NCI-H226 (cell line): ENCODE measurements around the gene TERB1.

Experiments
- DNase-seq: peaks from one replicate; pipeline ENCODE4 v3.0.0-alpha.2; 2015

TERB1 gene

DNA sequence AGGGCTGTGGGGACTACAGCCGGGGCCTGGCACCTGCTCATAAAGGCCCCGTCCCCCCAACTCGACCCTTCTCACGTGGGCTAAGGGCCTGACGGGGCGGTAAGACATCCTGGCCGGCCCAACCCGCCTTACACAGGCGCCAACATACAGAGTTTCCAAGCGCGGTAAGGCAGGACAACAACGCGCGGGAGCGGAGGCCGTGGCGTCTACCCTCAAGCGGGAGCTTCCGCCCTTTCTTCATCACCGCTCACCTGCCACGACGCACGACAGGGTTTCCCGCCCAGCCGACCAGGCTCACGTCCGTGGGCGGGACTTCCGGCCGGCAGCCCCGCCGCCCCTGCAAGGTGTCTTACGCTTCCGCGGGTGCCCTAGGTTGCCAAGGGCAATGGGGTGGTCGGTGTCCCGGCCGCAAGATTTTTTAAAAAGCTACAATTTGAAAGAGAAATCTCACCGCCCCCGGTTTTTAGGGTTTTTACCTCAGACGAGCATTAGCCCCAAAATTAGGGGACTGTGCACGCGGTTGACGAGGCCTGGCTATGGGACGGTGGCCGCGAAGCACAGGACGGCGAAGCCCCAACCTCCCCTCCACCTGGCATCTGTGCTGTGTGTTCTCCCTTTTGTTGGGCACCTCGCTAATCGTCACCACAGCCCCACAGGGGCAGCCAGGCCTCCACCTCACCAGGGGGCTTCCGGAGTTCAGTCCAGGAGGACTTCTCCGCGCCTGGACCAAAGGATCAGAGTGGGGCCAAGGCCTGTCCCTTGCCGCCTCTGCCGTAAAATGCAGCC is at the start of gene TERB1:
Gene TERB1 (minus strand): TSS at position 265 of the 786 bp plus-strand sequence. CDS start 4,786 bp downstream, outside the sequence.
- no peak for DNase-seq

DNA sequence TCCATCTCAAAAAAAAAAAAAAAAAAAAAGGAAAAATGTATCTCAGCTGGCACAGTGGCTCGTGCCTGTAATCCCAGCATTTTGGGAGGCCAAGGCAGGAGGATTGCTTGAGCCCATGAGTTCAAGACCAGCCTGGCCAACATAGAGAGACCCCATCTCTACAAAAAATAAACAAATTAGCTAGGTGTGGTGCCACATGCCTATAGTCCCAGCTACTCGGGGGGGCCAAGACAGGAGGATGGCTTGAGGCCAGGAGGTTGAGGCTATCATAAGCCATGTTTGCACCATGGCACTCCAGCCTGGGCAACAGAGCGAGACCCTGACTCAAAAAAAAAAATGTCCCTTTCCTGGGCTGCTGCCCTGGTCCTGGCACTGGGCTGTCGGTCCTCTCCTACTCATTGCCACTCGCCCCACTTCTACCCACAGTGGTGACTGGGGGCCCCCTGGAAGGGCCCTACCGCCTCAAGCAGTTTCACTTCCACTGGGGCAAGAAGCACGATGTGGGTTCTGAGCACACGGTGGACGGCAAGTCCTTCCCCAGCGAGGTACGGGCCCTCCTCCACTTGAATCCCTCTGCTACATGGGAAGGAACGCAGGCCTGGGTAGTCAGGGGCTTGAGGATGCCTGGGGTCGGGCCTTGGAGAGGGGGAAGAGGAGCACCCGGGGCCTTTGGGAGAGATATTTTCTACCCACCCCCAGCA is 48.9 kb upstream of the TERB1 start:
- no peak for DNase-seq

DNA sequence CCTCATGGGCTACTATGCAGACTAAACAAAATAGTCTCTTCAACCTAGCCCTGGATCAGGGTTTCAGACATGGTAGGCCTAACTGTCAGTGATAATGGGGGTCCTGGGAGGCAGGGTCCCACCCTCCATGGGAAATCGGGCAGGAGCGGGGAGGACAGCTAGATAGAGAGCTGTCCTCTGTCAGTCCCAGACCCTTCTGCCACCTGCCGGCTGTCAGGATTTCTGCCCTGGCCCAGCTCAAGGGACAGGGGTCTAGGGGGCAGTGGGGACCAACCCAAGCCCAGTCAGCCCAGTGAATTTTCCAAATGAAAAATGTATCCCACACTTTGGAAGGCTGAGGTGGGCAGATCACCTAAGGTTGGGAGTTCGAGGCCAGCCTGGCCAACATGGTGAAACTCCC is 48.2 kb upstream of the TERB1 start:
- DNase-seq, result no peak

- DNase-seq, result no peak
Measured at GRCh38 chr16:66849021-66849420, 47.6 kb upstream of the TERB1 start.

DNA sequence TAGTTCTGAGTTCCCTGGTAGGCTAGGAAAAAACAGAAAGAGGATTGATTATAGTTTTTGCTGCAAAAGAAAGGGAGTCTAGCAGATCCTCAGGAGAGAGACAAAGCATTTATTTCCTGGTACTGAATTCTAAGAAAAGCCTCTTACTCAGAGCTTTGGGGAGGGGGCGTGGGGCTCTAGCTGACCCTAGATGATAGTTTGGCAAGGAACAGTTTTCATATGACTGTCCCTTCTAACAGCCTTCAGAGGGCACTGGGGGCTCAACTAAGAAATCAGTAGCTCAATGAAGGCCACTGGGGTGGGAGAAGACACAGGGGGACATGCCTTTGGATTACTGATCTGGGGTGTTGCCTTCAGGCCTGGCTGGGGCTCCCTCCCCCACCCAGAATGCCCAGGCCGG is 46.8 kb upstream of the TERB1 start:
- DNase-seq, result no peak

GRCh38 chr16:66847533-66848067 is 46.2 kb upstream of the TERB1 start:
- DNase-seq, result no peak

DNA sequence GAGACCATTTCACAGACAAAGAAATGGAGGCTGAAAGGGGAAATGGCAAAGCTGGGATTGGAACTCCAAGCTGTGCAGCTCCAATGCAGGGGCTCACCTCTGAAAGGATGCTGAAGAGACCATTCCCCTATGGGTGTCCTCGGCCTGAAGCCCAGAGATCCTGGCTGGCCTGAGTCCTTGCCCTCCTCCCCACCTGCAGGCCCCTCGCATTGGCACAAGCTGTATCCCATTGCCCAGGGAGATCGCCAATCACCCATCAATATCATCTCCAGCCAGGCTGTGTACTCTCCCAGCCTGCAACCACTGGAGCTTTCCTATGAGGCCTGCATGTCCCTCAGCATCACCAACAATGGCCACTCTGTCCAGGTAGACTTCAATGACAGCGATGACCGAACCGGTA is 45.4 kb upstream of the TERB1 start:
- no peak for DNase-seq

DNA sequence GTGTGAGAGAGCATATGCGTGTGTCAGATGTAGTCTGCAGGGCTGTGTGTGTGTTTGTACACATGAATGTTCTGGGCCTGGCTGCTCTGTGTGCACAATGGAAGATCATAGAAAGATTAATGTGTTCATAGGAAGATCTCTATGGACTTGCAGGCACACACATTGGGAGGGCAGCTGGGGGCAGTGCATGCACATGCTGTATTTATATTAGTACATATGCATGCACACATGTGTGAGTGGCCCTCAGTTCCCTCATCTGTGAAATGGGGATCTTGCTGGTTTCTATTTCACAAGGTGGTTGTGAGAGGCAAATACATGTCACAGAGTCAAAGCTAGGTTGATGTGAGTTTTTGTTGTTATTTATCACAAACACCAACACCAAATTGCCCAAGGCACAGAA is 44.9 kb upstream of the TERB1 start:
- no peak for DNase-seq

GRCh38 chr16:66845791-66846221 is 44.4 kb upstream of the TERB1 start:
- DNase-seq, result no peak

DNA sequence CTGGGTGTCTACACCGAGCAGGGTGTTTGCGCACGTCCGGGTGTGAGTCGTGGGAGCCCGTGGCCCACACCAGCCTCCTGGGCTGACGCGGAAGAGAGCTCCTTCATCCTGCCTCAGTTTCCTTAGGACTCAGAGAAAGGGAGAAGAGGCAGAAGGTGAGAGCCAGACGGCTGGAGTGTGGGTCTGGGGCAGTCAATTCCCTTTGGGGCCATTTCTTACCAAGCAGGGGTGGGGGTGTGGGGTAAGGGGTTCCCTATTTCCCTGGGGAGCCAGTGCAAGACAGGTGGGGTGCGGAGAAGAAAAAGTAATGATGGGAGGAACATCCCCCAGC is 43.7 kb upstream of the TERB1 start:
- DNase-seq, result no peak

DNA sequence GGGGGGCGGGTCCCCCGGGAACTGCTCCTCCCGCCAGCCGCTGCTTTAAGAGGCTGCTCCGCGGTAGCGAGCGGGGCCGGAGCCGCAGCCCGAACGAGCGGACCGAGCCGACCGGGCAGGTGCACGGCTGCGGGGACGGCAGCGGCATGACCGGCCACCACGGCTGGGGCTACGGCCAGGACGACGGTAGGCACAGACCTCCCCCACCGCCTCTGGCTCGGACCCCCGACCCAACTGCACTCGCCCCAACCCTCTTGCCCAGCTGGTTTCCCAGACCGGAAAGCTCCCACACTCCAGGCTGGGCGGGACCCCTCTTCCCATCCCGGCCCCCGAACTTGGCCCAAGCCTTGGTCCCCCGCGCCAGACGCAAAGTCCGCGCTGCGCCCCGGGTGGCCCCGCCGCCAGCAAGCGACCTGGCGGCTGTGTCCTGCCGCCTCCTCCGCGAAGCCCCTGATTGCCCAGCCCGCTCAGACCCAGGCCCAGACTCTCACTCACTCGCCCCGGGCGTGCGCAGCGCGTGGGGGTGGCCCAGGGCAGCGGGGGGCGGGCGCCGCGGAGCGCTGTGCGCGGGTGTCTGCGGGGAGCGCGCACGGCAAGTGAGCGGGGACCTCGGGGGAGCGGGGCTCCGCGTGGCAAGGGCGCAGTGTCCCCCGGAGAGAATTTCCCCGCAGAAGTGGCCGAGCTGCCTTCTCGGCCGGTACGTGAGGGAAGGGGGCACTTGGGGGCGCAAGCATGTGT is 43.1 kb upstream of the TERB1 start, which contains the start of gene CA7:
Gene CA7 (plus strand): TSS at position 73 of the 738 bp plus-strand sequence. CDS start 74 bp downstream, at position 147.
- no peak for DNase-seq

GRCh38 chr16:66844009-66844341 is 42.6 kb upstream of the TERB1 start:
- DNase-seq, result no peak

DNA sequence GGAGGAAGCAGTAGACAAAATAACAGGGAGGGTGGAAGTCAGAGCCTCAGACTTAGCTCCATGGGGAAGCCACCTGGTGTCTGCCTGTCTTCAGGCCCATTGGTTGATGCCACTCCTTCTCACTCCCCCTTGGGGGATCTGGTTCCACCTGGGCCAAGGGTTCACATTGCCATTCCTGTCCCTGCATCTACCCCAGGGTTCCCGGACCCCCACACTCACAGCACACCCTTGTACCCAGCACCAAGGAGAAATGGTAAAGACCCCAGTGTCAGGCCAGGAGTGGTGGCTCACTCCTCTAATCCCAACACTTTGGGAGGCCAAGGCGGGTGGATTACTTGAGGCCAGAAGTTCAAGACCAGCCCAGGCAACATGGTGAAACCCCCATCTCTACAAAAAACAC is 41.8 kb upstream of the TERB1 start:
- DNase-seq, result no peak

- no peak for DNase-seq
Measured at GRCh38 chr16:66842765-66843164, 41.4 kb upstream of the TERB1 start.

DNA sequence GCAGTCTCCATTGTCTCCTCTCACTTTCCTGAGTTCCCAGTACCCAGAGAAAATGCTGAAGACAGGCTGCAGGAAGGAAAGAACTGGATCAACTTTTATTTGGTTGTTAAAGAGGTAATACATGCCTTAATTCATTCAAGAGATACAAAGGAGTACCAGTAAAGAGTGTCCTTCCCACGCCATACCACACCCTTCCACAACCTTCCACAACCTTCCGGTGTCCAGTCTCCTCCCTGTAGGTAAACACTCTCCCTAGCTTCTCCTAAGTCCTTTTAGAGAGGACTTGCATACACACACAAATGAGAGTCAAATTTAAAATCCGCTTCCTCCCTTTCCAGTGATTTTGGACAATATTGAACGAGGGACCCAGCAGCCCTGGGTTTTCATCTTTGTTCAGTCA is 40.0 kb upstream of the TERB1 start:
- no peak for DNase-seq

GRCh38 chr16:66840883-66841282 is 39.5 kb upstream of the TERB1 start:
- no peak for DNase-seq

DNA sequence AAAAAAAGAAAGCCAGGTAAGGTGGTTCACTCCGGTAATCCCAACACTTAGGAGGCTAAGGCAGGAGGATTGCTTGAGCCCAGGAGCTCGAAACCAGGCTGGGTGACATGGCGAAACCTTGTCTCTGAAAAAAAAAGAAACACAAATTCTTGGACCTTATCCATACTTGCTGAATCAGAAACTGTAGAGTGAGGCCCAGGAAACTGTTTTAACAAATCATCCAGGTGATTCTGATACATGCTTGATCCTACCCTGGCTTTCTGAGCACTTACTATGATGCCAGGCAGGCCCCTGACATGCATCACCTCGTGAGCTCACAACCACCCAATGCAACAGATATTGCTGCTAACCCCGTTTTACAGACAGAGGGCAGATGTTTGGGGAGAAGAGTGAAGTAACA is 33.4 kb upstream of the TERB1 start:
- no peak for DNase-seq

DNA sequence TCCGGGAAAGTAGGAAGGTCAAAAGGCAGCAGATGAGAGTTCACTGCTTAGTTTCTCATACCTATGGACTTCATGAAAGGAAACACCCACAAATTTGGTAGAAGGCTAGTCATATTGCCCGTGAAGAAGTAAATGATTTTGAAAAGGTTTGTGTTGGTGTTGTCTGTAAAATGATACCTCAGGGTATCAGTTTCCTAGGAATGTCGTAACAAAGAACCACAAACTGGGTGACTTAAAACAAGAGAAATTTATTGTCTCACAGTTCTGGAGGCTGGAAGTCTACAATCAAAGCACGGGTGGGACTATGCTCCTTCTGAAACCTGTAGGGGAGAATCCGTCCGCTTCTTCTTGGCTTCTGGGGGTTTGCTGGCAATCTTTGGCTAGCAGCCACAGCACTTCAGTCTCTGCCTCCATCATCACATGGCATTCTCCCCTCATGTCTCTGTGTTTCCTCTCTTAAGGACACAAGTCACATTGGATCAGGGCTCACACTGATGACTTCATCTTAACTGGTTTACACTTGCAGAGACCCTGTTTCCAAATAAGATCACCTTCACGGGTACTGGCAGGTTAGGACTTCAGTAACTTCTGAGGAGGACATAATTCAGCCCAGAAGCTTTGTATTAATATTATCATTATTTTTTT is 31.4 kb upstream of the TERB1 start:
- DNase-seq, result peak; percentile 11

DNA sequence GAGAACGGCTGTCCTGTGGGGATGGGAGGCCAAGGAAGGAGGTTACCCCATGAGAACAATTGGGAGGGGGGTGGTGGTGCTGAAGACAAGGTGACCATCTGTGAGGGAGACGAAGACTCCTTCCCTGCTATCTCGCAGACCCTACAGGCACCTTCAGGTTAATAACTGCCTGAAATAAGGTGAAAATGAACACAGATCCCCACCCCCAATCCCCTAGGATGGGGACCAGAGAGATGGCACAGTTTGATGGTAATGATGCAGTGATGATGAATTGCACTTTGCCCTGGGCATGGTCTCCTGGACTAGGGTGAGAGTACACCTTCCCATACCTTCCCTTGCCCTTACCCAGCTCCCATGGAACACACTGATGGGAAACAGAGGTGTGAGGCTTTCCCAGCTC is 30.8 kb upstream of the TERB1 start:
- DNase-seq, result no peak

DNA sequence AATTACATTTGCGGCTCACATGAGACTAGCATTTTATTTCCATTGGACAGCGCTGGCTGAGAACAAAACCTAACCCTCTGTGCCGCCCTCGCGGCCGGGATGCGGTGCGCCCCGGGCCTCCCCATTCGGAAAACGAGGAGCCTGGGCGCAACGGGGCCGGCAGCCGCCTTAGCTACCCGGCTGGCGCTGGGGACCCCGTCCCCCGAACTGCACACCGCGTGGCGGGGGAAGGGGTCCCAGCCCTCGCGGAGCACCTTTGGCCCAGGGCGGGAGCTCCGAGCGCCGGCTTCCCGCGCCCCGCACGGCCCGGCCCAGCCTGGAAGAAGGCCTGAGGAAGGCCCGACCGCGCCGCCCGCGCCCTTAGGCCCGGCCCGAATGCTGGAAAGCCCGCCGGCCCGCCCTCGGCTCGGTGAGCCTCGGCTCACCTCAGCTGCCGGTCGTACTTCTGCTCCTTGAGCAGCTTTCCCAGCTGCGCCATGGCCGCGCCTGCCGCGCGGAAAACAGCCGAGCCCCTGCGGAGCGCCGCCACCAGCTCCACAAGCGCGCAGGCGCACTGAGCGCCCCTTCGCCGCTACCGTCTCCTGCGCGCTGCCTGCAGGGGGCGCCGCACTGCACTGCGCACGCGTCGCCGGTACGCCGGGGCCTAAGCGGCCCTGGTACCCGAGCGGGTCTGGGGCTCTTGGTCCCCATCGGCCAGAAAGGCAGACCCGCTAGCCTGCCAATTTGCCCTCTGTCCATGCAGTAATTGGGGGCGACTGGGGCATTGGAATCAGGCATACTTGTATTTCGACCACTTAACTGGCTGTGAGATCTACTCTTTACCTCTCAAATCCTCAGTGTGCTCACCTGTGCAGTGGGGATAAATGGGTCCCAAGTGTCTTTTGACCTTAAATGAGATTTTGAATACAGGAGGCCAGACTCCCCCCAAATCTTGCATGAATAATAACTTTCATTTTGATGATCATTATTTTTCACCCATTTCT is 29.3 kb upstream of the TERB1 start, which contains the start of gene NAE1:
Gene NAE1 (minus strand): TSS at position 555 of the 983 bp plus-strand sequence. CDS start 77 bp downstream, at position 478.
- peak; percentile 71 for DNase-seq

GRCh38 chr16:66824006-66824405 is 22.6 kb upstream of the TERB1 start:
- DNase-seq, result no peak

GRCh38 chr16:66814734-66815133 is 13.3 kb upstream of the TERB1 start:
- DNase-seq, result no peak
